ENCODE measurements around the gene WDR31.
"Not testable (repeated sequence)": the region's sequence is repeated elsewhere in the genome, so short reads cannot be mapped to it uniquely, and the experiment has no call there.

The WDR31 gene

DNA sequence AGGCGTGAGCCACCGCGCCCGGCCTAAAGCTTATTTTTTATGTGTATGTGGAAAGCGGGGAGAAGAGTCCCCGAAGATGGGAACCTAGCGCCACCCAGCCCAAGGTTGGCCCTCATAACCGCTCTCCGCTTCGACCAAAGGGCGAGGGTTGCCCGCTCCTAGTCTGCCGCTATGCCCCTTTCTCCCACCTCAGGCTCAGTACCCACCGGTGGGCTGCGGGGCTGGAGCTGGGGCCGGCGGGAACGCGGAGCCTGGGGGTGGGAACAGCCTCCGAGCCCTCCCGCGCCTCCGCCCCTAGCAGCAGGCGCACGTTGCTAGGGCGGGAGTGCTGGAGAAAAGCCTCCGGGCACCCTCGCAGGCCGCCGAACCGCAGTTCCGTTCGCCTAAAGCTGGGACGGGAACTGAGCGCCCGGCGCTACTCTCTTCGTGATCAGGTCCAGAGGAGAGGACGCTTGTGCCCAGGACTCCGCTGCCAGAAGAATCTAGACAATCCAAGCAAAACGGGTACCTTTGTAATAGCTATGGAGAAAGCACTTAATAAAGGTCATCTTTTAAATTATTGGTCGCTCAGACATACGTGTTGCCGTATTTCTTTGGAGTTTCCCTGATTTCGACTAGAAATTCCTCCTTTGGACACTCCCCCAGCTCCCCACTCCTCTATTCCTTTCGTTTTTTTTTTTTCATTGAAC is at the start of gene WDR31:
Gene WDR31, minus strand, starts transcription at position 265 of the 689 bp plus-strand sequence. CDS start 8,253 bp downstream, outside the sequence.
- DNase-seq, result peak; percentile 73

DNA sequence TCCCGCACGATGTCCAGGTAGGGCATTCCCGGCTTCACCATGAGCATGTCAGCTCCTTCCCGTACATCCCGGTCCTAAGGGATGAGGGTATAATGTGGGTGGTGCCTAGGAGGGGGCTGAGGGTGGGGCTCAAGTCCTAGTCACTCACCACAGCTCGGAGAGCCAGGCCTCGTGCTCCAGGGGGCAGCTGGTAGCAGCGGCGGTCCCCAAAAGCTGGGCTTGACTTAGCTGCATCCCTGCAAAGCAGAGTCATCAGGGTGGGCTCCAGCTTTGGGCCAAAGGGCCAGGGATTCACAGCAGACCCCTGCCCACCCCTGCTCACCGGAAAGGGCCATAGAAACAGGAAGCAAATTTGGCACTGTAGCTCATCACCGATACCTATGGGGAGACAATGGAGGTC is 49.4 kb upstream of the WDR31 start:
- DNase-seq, result no peak

DNA sequence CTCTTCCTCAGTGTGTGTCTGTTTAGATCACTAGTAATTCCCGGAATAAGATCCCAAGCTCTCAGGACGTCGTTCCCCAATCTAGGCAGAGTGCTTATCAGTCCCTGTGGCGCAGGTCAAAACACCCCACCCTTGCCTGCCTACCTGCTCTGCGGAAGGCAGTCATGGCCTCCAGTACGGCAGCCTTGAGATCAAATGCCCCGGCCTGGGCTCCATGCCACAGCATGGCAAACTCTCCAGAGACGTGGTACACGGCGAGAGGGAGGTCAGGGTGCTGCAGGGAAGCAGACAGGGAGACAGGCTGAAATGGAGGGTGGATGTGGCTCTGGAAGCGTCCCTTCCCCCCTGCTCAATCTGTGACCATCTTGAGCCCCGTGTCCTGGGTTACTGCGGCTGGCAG is 48.8 kb upstream of the WDR31 start:
- DNase-seq, result no peak

DNA sequence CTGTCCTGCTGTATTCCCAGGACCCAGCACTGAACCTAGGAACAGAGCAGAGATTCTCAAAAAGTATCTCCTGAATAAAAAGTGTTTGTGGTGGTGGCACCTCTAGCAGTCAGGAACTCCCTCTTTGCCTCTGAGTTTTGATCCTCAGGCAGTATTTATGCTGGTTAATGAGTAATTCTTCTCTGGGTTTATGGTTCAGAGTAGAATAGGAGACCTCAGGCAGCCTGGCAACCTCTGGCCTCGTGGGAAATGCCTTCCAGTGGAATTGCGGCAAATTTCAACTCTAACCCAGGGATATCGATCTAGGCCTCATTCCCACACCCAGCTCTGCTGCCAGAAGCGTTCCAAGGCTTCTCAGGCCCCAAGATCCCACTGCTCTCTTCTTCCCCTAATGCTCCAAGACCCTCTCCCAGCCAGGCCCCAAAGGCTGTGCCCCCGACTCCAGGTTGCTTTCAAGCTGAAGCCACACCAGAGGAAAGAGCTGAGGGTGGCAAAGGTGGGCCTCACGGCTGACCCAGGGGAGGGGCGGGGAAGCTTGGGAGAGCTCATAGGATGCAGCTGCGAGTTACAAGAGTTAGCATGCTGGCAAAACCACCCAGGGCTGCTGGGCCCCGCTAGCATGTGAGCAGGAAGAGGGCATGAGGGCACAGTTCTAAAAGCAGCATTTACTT is 47.6 kb upstream of the WDR31 start:
- no peak for DNase-seq

DNA sequence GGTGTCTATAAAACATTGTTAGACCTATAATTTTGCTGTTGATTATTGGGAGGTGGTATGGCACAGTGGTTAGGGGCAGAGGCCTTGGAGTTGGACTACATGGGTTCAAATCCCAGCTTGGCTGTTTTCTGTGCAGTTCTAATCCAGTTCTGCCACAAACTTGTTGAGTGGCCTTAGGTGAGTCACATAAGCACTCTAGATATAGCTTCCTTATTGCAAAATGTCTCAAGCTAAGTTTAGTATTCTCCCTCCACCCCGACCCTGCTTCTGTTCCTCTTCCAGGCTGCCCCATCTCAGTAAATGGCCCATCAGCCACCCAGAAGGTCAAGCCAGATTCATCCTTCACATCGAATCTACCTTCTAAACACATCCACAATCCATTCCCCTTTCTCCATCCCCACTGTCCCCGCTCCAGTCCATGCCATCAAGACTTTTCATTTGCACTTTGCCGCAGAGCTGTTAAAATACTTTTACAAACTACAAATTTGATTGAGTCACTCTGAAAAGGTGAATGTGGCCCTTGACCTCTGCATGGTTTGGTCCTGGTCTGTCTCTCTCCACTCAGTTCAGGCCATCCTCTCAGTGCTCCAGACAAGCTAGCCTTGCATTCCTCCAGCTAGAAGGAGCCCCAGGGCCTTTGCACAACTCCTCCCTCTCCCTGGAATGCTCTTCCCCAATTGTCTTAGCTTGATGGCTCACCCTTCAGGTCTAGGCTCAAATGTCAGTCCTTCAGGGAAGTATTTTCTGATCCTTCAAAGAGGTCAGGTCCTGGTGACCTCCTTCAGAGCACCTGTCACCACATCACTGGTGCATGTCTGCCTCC is 46.7 kb upstream of the WDR31 start:
- DNase-seq, result no peak

DNA sequence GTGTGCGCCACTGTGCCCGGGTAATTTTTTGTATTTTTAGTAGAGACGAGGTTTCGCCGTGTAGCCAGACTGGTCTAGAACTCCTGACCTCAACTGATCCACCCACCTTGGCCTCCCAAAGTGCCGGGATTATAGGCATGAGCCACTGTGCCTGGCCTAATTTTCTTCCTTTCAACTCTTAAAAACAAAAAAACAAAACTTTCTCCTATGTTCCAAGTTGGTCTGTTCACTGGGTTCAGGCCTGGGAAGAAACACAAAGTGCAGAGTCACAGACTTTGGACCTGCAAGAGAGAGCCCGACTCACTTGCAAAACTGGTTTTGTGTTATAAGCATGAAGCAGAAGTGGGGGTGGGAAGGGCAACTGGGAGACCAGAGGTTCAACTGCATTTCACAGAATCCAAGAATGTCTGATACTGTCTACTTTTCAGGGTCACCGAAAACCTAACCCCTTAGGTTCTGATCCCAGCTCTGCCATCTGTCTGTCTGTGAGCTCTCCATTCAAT is 41.9 kb upstream of the WDR31 start:
- no peak for DNase-seq

DNA sequence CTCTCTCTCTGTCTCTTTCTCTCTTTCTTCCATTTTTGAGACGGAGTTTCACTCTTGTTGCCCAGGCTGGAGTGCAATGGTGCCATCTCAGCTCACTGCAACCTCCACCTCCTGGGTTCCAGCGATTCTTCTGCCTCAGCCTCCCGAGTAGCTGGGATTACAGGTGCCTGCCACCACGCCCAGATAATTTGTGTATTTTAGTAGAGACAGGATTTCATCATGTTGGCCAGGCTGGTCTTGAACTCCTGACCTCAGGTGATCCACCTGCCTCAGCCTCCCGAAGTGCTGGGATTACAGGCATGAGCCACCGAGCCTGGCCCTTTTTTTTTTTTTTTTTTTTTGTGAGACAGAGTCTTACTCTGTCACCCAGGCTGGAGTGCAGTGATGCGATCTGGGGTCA is 41.4 kb upstream of the WDR31 start:
- not testable (repeated sequence) for DNase-seq

DNA sequence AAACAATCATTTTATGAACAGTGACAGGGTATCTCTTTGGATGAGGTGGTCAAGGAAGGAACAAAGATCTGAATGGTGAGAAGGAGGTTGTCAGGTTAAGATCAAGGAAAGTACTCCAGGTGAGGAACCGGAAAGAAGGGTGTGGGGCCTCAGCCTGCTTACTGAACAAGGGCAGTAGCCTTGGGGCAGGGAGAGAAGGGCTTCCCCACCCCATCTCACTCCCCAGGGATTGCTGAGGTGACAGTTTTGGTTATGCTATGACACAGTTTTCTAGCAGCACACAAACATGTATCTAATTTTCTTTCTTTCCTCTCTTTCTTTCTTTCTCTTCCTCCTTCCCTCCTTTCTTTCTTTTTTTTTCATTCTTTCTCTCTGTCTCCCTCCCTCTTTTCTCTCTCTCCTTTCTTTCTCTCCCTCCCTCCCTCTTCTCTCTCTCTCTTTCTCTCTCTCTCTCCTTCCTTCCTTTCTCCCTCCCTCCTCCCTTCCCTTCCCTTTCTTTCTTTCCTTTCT is 40.8 kb upstream of the WDR31 start:
- DNase-seq, result no peak

DNA sequence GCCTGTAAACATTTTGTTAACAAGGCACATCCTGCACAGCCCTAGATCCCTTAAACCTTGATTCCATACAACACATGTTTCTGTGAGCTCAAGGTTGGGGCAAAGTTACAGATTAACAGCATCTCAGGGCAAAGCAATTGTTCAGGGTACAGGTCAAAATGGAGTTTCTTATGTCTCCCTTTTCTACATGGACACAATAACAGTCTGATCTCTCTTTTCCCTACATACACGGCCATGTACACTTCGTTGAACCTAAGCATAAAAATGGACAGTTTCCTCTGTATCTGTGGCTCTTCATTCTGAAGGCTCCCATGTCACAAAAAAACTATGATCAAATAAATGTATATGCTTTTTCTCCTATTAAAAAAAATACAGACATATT is 39.7 kb upstream of the WDR31 start:
- not testable (repeated sequence) for DNase-seq

DNA sequence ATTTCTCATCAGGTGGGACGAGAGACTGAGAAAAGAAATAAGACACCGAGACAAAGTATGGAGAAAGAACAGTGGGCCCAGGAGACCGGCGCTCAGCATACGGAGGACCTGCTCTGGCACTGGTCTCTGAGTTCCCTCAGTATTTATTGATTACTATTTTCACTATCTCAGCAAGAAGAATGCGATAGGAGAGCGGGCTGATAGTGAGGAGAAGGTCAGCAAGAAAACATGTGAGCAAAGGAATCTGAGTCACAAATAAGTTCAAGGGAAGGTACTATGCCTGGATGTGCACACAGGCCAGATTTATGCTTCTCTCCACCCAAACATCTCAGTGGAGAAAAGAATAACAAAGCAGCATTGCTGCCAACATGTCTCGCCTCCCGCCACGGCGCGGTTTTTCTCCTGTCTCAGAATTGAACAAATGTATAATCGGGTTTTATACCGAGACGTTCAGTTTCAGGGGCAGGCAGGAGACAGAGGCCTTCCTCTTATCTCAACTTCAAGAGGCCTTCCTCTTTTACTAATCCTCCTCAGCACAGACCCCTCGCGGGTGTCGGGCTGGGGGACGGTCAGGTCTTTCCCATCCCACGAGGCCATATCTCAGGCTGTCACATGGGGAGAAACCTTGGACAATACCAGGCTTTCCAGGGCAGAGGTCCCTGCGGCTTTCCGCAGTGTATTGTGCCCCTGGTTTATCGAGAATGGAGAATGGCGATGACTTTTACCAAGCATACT is 39.2 kb upstream of the WDR31 start:
- DNase-seq, result not testable (repeated sequence)

DNA sequence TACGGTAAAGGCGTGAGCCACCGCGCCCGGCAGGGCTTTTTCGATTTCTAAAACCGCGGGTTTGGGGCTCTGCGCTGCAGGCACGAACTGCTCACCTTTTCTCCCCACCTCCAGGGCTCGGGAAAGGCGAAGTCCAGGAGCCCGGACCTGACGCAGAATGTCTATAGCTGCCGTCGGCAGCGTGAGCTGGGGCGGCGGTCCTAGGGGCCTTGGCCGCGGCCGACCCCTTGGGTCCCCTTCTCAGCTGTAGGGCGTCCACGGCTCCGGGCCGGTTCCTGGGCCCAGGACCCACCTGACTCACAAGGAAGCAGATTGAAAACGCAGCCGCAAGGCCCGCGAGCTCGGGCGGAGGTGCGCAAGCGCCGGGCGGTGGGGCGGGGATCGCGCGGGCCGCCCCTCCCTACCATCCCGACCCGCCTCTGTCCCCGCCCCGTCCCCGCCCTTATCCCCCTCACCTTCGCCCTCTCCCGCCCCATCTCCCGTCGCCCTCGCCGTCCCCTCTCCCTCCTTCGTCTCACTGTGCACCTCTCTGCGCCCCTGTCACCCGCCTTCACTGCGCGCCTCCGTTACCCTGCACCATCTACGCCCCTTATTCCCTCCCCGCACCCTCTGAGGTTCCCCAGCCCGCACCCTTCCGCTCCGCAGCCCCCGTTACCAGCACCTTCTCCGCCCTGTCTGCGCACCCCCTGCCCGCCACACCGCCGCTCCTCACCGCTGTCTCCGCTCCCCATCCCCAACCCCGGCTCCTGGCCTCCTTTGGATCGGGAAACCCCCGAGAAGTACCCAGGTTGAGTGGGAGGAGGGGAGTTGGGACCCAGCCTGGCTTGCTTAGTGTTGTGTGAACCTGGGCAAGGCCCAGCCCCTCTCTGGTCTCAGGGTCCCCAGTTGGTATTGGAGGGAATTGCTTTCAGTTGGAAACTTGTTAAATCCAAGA is 36.8 kb upstream of the WDR31 start, which contains the start of gene HDHD3:
Gene HDHD3, minus strand, starts transcription at position 353 of the 934 bp plus-strand sequence. CDS start 2,632 bp downstream, outside the sequence.
- peak; percentile 82 for DNase-seq

DNA sequence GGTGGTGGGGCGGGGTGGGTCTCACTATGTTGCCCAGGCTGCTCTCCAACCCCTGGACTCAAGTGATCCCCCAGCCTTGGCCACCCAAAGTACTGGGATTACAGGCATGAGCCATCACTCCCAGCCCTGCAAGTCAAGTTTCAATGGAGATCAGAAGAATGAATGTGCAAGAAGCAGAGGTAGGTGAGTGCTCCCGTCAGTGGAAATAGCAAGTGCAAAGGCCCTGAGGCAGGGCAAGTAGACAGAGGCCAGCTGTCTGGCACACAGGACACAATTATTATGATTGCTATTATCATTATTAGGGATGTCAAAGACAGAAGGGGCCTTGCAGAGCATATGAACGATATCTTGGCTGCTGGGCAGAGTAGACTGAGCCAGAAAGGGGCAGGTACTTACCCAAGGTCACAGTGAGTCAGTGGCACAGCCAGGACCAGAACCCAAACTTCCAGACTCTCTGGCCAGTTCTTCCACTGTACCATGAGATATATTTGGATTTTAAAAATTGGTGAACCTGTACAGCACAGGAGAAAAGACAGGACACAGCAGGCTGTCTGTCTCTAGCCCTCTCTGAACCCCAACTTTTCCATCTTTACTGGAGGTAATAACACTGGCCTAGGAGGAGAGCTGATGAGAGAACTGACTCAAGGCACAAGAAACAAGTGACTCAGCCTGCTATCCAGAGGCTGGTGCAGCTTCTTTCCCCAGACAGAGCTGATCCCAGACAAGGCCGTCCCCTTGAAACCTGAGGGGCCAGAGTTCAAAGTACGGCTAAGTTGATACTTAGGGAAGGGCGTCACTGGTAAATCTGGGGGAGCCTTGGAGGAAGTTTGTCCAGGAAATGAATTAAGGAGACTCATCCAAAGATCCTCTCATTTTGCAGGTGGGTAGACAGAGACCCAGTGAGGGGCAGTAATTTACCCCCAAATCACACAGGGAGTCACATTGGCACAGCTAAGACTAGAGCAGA is 35.3 kb upstream of the WDR31 start:
- DNase-seq, result no peak

DNA sequence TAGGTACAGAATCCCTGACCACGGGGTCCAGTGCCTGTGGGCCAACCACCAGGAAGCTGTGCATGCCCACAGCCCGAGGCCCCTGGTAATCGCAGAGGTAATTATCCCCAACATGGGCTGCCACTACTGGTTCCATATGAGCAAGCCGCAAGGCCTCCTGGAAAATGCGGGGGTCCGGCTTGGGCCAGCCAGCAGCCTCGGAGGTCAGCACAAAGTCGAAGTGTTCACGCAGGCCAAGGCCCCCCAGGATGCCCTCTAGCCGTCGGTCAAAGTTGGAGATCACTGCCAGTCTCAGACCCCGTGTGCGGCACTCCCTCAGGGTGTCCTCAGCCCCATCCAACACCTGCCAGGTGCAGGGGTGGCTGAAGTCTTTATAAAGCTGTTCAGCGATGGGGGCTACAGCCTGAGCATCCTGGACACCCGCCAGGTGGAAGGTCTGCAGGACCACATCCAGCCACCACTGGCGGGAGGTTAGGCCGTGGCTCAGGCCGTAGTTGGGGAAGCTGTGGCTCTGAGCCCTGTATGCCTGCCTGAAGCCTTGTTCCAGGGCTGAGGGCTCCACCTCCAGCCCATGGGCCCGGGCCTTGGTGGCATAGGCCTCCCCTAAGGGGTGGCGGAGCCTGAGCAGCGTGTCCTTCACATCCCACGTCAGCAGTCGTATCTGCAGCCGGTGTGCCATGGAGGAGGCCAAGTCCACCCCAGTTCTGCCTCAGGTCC is 33.8 kb upstream of the WDR31 start:
- no peak for DNase-seq

DNA sequence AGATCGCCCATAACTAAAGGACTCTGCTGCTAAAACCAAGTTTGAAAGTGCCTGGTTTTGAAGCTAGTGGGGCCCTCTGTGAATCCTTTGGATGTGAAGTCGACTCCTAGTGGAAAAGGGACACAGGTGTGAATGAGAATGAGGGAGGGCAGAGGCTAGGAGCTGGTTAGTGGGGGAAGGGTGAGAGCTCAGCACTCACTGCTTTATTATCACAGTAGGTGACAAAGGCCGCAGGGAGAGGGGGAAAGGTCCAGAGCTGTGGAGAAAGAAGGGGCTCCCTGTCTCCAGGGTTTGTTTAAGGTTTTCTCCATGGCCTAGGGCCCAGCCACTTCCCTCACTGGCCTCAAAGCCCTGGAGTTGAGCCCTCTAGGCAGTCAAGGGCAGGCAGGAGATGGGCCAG is 33.2 kb upstream of the WDR31 start:
- no peak for DNase-seq

DNA sequence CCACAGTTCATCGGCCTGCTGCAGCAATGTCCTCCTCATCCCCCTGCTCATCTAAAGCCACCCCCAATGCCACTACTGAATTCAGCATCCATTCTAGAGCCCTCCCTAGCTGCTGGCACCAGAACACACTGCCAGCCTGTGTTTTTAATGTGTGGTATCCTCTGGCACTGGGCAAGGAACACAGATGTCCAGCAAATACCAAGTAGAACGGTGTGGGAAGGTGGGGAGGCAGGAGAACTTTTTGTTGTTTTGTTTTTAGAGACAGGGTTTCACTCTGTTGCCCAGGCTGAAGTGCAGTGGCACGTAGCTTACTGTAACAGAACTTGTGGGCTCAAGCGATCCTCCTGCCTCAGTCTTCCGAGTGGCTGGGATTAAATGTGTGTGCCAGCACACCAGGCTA is 32.0 kb upstream of the WDR31 start:
- DNase-seq, result no peak

DNA sequence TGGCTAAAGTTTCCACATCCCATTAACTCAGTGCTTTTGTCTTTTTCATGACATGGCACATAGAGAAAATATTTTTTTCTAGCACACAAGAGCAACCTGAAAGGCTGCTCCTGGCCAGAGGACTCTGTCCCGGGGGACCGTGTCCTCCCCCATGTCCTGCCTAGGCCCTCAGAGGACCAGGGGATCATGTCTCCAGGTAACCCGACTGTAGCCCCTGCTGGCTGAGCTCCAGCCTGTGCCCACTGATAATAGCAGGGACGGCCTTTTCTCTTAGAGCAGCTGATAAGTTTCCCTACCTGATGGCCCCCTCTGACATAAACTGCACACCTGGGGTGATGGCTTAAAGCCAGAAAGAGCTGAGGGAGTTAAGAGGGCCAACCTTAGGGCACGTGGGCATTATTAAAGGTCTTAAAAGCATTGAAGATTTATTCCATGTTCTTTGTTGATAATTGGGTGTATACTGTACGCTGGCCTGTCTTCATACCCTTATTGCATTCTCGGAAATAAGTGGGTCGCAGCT is 30.8 kb upstream of the WDR31 start:
- DNase-seq, result no peak

DNA sequence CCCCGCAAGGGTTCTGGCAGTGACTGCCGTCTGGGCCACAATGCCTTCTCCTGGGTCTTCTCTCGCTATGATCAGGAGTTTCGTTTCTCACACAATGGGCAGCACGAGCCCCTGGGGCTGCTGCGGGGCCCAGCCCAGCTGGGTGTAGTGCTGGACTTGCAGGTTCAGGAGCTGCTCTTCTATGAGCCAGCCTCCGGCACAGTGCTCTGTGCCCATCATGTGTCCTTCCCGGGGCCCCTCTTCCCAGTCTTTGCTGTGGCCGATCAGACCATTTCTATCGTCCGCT is 29.7 kb upstream of the WDR31 start:
- DNase-seq, result no peak

DNA sequence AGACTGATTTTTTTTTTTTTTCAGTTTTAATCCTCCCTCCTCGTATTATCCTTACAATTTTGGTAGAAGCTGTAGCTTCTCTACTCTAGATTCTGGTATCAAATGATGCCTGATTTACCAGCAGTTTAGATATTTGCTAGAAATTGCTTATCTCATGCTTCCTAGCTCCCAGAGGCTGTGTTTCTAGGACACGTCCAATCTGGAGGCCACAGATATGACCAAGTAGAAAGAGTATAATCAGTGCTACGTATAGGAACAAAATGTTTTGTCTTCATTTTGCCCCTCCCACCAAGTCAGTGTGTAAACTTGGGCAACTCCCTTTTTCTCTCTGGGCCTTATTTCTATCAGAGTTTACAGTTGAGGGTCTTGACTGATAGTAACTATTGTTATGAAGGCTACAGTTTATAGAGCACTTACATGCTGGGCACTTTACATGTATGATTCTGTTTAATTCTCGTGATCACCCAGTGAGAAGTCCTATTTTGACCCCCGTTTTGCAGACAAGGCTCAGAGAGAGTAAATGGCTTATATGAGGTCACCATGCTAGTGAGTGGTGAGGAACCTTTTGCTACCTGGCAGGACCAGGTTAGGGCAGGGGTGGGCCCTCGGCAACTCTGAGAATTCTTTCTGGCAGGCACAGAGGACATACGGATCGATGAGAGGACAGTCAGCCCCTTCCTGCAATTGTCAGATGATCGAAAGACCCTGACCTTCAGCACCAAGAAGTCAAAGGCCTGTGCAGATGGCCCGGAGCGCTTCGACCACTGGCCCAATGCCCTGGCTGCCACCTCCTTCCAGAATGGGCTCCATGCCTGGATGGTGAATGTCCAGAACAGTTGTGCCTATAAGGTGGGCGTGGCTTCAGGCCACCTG is 29.1 kb upstream of the WDR31 start:
- no peak for DNase-seq
